HepG2 (cell line): ENCODE measurements around the gene C5AR2. TPM values are rescaled to one million over a fixed set of nuclear protein-coding genes. Genes with fewer than 3 reads are reported as not detected.

Experiments
- ATAD3A ChIP-seq: sonication (generic); formaldehyde crosslinking; IDR thresholded peaks from 2 replicates; pipeline ENCODE4 v1.4.0; 2020; ENCODE audit warnings: missing genetic modification reagents
- ATF1 ChIP-seq: IDR thresholded peaks from 2 replicates; pipeline ENCODE4 v1.6.1; 2016; ENCODE audit warnings: mild to moderate bottlenecking, control low read depth
- CREBL2 ChIP-seq: sonication (generic); formaldehyde crosslinking; IDR thresholded peaks from 2 replicates; pipeline ENCODE4 v1.8.1; 2023; ENCODE audit warnings: missing genetic modification reagents, mild to moderate bottlenecking, borderline replicate concordance
- DDIT3 ChIP-seq: sonication (generic); formaldehyde crosslinking; IDR thresholded peaks from 2 replicates; pipeline ENCODE4 v1.4.0; 2020; ENCODE audit warnings: mild to moderate bottlenecking, missing genetic modification reagents
- HDAC1 ChIP-seq: sonication (generic); formaldehyde crosslinking; IDR thresholded peaks from 2 replicates; pipeline ENCODE4 v1.5.1; 2020; ENCODE audit warnings: mild to moderate bottlenecking, missing genetic modification reagents
- HNRNPL ChIP-seq: fragments of 200-400 bp; formaldehyde crosslinking; IDR thresholded peaks from 2 replicates; pipeline ENCODE4 v1.6.1; 2017; ENCODE audit warnings: mild to moderate bottlenecking, low read depth, low read length
- KDM1A ChIP-seq: IDR thresholded peaks from 2 replicates; pipeline ENCODE4 v1.6.1; 2016; ENCODE audit warnings: missing compliant biosample characterization
- MYC ChIP-seq: sonication (generic); formaldehyde crosslinking; IDR thresholded peaks from 2 replicates; pipeline ENCODE4 v1.9.0; 2021; ENCODE audit warnings: missing genetic modification reagents, borderline replicate concordance
- PCBP2 ChIP-seq: fragments of 200-400 bp; formaldehyde crosslinking; optimal IDR thresholded peaks from 2 replicates; pipeline ENCODE3; 2018; ENCODE audit warnings: low read length, low read depth; ENCODE audit not compliant: poor library complexity, severe bottlenecking
- ZBTB38 ChIP-seq: sonication (generic); formaldehyde crosslinking; IDR thresholded peaks from 2 replicates; pipeline ENCODE4 v1.5.1; 2020; ENCODE audit warnings: mild to moderate bottlenecking, missing genetic modification reagents
- ZBTB39 ChIP-seq: sonication (generic); formaldehyde crosslinking; IDR thresholded peaks from 2 replicates; pipeline ENCODE4 v1.5.0; 2020; ENCODE audit warnings: missing genetic modification reagents
- ZNF160 ChIP-seq: sonication (generic); formaldehyde crosslinking; IDR thresholded peaks from 2 replicates; pipeline ENCODE4 v1.8.0; 2022; ENCODE audit warnings: mild to moderate bottlenecking, inconsistent platforms, missing genetic modification reagents
- ZNF234 ChIP-seq: sonication (generic); formaldehyde crosslinking; conservative IDR thresholded peaks from 2 replicates; pipeline ENCODE4 v1.5.1; 2020; ENCODE audit warnings: mild to moderate bottlenecking, missing genetic modification reagents
- ZNF253 ChIP-seq: sonication (generic); formaldehyde crosslinking; IDR thresholded peaks from 2 replicates; pipeline ENCODE4 v1.8.0; 2022; ENCODE audit warnings: mild to moderate bottlenecking, missing genetic modification reagents, borderline replicate concordance
- ZNF260 ChIP-seq: sonication (generic); formaldehyde crosslinking; IDR thresholded peaks from 2 replicates; pipeline ENCODE4 v1.4.0; 2020; ENCODE audit warnings: missing genetic modification reagents, low read depth, mild to moderate bottlenecking, borderline replicate concordance
- ZNF3 ChIP-seq: IDR thresholded peaks from 2 replicates; pipeline ENCODE4 v1.7.0; 2017; ENCODE audit warnings: inconsistent platforms
- ZNF367 ChIP-seq: sonication (generic); formaldehyde crosslinking; IDR thresholded peaks from 2 replicates; pipeline ENCODE4 v1.4.0; 2020; ENCODE audit warnings: missing genetic modification reagents, borderline replicate concordance
- ZNF687 ChIP-seq: sonication (generic); formaldehyde crosslinking; IDR thresholded peaks from 2 replicates; pipeline ENCODE4 v1.5.1; 2020; ENCODE audit warnings: mild to moderate bottlenecking, missing genetic modification reagents, moderate library complexity
- ZNF773 ChIP-seq: sonication (generic); formaldehyde crosslinking; IDR thresholded peaks from 2 replicates; pipeline ENCODE4 v1.4.0; 2020; ENCODE audit warnings: missing genetic modification reagents, borderline replicate concordance
- ZSCAN9 ChIP-seq: IDR thresholded peaks from 2 replicates; pipeline ENCODE4 v1.6.1; 2016; ENCODE audit warnings: borderline replicate concordance
- ZUFSP ChIP-seq: sonication (generic); formaldehyde crosslinking; IDR thresholded peaks from 2 replicates; pipeline ENCODE4 v1.9.0; 2021; ENCODE audit warnings: missing genetic modification reagents, mild to moderate bottlenecking, borderline replicate concordance
- polyA plus RNA-seq, 8 experiments: library from polyadenylated mRNA; depleted of rRNA in 3 of 8; stranded (reverse) in 7 of 8; unstranded in 1 of 8; fragments of >200 nt; fragmentation: Illumina TruSeq in 4 of 8; extraction: Trizol in 4 of 8; gene quantifications; 2 replicates each; pipeline versions ENCODE4 v1.2.1 to v1.2.3, GENCODE V29; 2011 to 2016; ENCODE audit warnings: low read depth in 4 of 8, missing spikeins in 1 of 8, mixed read lengths in 1 of 8; ENCODE audit not compliant: insufficient read depth in 1 of 8
- total RNA-seq, 5 experiments: library from RNA; depleted of rRNA; stranded (reverse); fragments of >200 nt; fragmentation: Illumina TruSeq; extraction: Trizol; gene quantifications; 2 replicates each; pipeline ENCODE4 v1.2.3, GENCODE V29; 2016; ENCODE audit warnings: low read depth in 1 of 5

Gene C5AR2
- total and polyA plus RNA-seq, 2 of the 13 experiments (the other 11 are each of a cell fraction or from before 2014, with no cell fraction given), result 0.09 to 0.24 TPM

GRCh38 chr19:47305309-47305751 is 26.6 kb upstream of the C5AR2 start (continued):
- TF ChIP-seq DDIT3, result no peak
- no peak for TF ChIP-seq ZNF160 (CRISPR knock-in tag)
- no peak for TF ChIP-seq HNRNPL
- TF ChIP-seq MYC (CRISPR knock-in tag), result peak; percentile 90
- peak; percentile 44; the same call in 1 of the 2 replicates for TF ChIP-seq ZSCAN9 (CRISPR knock-in tag)
- TF ChIP-seq ZNF260 (CRISPR knock-in tag), result no peak
- TF ChIP-seq ZBTB39, result no peak
- peak; percentile 15; the same call in 1 of the 2 replicates for TF ChIP-seq ZNF687 (CRISPR knock-in tag)
- no peak for TF ChIP-seq KDM1A (CRISPR knock-in tag)
- TF ChIP-seq ZNF253 (CRISPR knock-in tag), result no peak
- peak; percentile 50; the same call in 1 of the 2 replicates for TF ChIP-seq HDAC1 (CRISPR knock-in tag)
- TF ChIP-seq ATAD3A (CRISPR knock-in tag), result no peak
- no peak for TF ChIP-seq CREBL2 (CRISPR knock-in tag)
- TF ChIP-seq ZNF3 (CRISPR knock-in tag), result no peak
- no peak for TF ChIP-seq ZNF367 (CRISPR knock-in tag)
- TF ChIP-seq PCBP2, result no peak
- no peak for TF ChIP-seq ZUFSP (CRISPR knock-in tag)
- no peak for TF ChIP-seq ZNF773
- TF ChIP-seq ZBTB38 (CRISPR knock-in tag), result no peak
- TF ChIP-seq ZNF234 (CRISPR knock-in tag), result no peak
- no peak for TF ChIP-seq ATF1 (CRISPR knock-in tag)
